OCI-LY7 (cell line): Measurements from ENCODE around the gene TRDN.

Experiments
- EZH2phosphoT487 ChIP-seq: fragments of 200-600 bp; sonication (generic); IDR thresholded peaks from 2 replicates; pipeline ENCODE4 v1.6.1; 2018; ENCODE audit warnings: low read depth, borderline replicate concordance, mild to moderate bottlenecking, mixed run types, antibody characterized with exemption, low read length, moderate library complexity, mixed read lengths
- TF ChIP-seq, protein P1 (sequence below): fragments of 200-600 bp; sonication (generic); conservative IDR thresholded peaks from 2 replicates; pipeline ENCODE4 v1.5.1; 2014; ENCODE audit warnings: mild to moderate bottlenecking, antibody characterized with exemption, low read length, moderate library complexity, mixed read lengths

DNA sequence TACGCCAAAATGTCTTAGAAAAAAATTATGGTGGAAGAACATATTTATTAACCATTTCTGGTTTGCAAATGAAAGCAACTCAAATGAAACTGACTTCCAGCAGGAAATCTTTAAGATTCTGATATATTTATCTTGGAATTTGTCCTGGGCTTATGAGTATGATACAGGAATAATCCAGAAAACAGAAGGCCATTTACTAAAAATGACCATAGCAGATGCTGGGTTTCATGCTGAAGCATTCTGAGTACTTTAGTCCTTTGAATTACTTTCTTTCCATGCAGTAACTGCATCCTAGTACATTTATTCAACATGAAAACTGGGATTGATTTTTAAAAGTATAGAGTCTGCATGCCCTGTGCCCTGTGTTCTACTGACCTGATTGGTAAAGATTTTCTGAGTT is 468.3 kb downstream of the TRDN start:
- TF ChIP-seq, protein P1, sequence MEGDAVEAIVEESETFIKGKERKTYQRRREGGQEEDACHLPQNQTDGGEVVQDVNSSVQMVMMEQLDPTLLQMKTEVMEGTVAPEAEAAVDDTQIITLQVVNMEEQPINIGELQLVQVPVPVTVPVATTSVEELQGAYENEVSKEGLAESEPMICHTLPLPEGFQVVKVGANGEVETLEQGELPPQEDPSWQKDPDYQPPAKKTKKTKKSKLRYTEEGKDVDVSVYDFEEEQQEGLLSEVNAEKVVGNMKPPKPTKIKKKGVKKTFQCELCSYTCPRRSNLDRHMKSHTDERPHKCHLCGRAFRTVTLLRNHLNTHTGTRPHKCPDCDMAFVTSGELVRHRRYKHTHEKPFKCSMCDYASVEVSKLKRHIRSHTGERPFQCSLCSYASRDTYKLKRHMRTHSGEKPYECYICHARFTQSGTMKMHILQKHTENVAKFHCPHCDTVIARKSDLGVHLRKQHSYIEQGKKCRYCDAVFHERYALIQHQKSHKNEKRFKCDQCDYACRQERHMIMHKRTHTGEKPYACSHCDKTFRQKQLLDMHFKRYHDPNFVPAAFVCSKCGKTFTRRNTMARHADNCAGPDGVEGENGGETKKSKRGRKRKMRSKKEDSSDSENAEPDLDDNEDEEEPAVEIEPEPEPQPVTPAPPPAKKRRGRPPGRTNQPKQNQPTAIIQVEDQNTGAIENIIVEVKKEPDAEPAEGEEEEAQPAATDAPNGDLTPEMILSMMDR: no peak
- TF ChIP-seq EZH2phosphoT487: no peak
